Upper lobe of left lung (tissue), 6 donors: ENCODE data around the gene ZNF556. TPM values are rescaled to one million over a fixed set of nuclear protein-coding genes. Genes with fewer than 3 reads are reported as not detected.

Experiments
- ATAC-seq, 2 donors: fragments of 200-7000 bp; cut with Tn5 transposase; one replicate each; pipeline ENCODE4 v1.9.1; 2022; ENCODE audit warnings: mild to moderate bottlenecking in 2 of 2, moderate library complexity in 2 of 2; ENCODE audit not compliant: low FRiP score in 2 of 2
- DNase-seq, 2 donors: peaks; one replicate each; pipeline ENCODE4 v3.0.0-alpha.2; 2019 to 2020
- H3K27ac ChIP-seq, 4 donors: fragments of 200-600 bp; sonication (generic); one replicate each; pipeline ENCODE4 v1.5.1; 2016 to 2019
- H3K27me3 ChIP-seq, 4 donors: fragments of 200-600 bp; sonication (generic); one replicate each; pipeline ENCODE4 v1.5.1; 2017 to 2019
- H3K36me3 ChIP-seq, 4 donors: fragments of 200-600 bp; sonication (generic); one replicate each; pipeline ENCODE4 v1.5.1; 2016 to 2019
- H3K4me1 ChIP-seq, 4 donors: fragments of 200-600 bp; sonication (generic); one replicate each; pipeline ENCODE4 v1.5.1; 2018 to 2019
- H3K4me3 ChIP-seq, 4 donors: fragments of 200-600 bp; sonication (generic); one replicate each; pipeline ENCODE4 v1.5.1; 2017 to 2019; ENCODE audit warnings: mild to moderate bottlenecking in 2 of 4, moderate library complexity in 1 of 4
- H3K9me3 ChIP-seq, 4 donors: fragments of 200-600 bp; sonication (generic); one replicate each; pipeline ENCODE4 v1.5.1; 2018 to 2019
- CTCF ChIP-seq, 6 experiments: fragments of 450-650 bp in 4 of 6; fragments of 200-600 bp in 2 of 6; sonication (generic) in 2 of 6; IDR thresholded peaks; one replicate each; pipeline ENCODE4 v1.5.1; 2016 to 2019; ENCODE audit warnings: antibody characterized with exemption in 6 of 6
- EP300 ChIP-seq, 4 donors: sonication (generic); formaldehyde crosslinking; IDR thresholded peaks; one replicate each; pipeline ENCODE4 v1.5.1; 2017; ENCODE audit warnings: antibody characterized with exemption in 4 of 4, control low read depth in 2 of 4
- POLR2A ChIP-seq, 4 donors: fragments of 450-650 bp; IDR thresholded peaks; one replicate each; pipeline ENCODE4 v1.5.1; 2016 to 2017; ENCODE audit warnings: antibody characterized with exemption in 4 of 4, mild to moderate bottlenecking in 2 of 4
- POLR2AphosphoS5 ChIP-seq, 2 donors: sonication (generic); formaldehyde crosslinking; IDR thresholded peaks; one replicate each; pipeline ENCODE4 v1.5.1; 2017; ENCODE audit warnings: antibody characterized with exemption in 2 of 2
- WGBS, 2 donors: methylation state at CpG; one replicate each; pipeline ENCODE4 v1.1.5; 2017 to 2018; 5-methylcytosine and 5-hydroxymethylcytosine counted together
- total RNA-seq, 6 donors: library from RNA; depleted of rRNA in 4 of 6; stranded (reverse); fragments of >200 nt in 4 of 6; gene quantifications; one replicate each; pipeline versions ENCODE4 v1.1.0 to v1.2.1, GENCODE V29; 2016 to 2021
- donor health status: DM: no; HTN: no; CAD: no; lungs with moderate emphysema.
- donor health status: DM: no; HTN: yes; CAD: no; lungs with severe emphysema.

Gene ZNF556
- total RNA-seq, 6 donors from 2014 or later = not detected

- no peak for DNase-seq
- Histone ChIP-seq H3K27ac (no peak overlapping the region), H3K27me3 (no peaks in the 10 kb centered on the region), H3K36me3 (peaks cover 20 to 53% (median 36%) of the 10 kb centered on the region in 4 donors), H3K4me1 (no peaks in the 10 kb centered on the region), H3K4me3 (no peak overlapping the region), H3K9me3 (peaks cover 46 to 78% (median 54%) of the 10 kb centered on the region in 4 donors)
- 73 to 74% methylated on average over 3 of the region's 3 CpGs for WGBS, 2 donors
- no peak for ATAC-seq
- TF ChIP-seq EP300 (IDR thresholded peaks at IDR 0.05) (no peak), POLR2AphosphoS5 (IDR thresholded peaks at IDR 0.05) (no peak), POLR2A (IDR thresholded peaks at IDR 0.05) (no peak), CTCF (IDR thresholded peaks at IDR 0.05) (no peak)
Observed at GRCh38 chr19:2850256-2850925, 16.7 kb upstream of the ZNF556 start.

GRCh38 chr19:2852598-2852997 is 14.5 kb upstream of the ZNF556 start:
- no peak overlapping the region for H3K4me3 ChIP-seq
- peaks cover 58 to 91% (median 66%) of the 10 kb centered on the region in 4 donors for H3K9me3 ChIP-seq
- no peak for ATAC-seq
- no peaks in the 10 kb centered on the region for H3K27me3 ChIP-seq
- DNase-seq = no peak
- H3K27ac ChIP-seq = no peak overlapping the region
- H3K36me3 ChIP-seq = peaks cover 20 to 48% (median 36%) of the 10 kb centered on the region in 4 donors
- 96 to 97% methylated on average over 10 of the region's 10 CpGs for WGBS, 2 donors
- H3K4me1 ChIP-seq = no peaks in the 10 kb centered on the region
- TF ChIP-seq CTCF (IDR thresholded peaks at IDR 0.05) (no peak), POLR2A (IDR thresholded peaks at IDR 0.05) (no peak), EP300 (IDR thresholded peaks at IDR 0.05) (no peak), POLR2AphosphoS5 (IDR thresholded peaks at IDR 0.05) (no peak)

GRCh38 chr19:2853015-2853606 is 14.0 kb upstream of the ZNF556 start:
- ATAC-seq (no peak), DNase-seq (no peak)
- TF ChIP-seq EP300 (IDR thresholded peaks at IDR 0.05) (no peak), CTCF (IDR thresholded peaks at IDR 0.05) (no peak), POLR2A (IDR thresholded peaks at IDR 0.05) (no peak), POLR2AphosphoS5 (IDR thresholded peaks at IDR 0.05) (no peak)
- no peak overlapping the region for H3K27ac ChIP-seq
- H3K4me3 ChIP-seq = no peak overlapping the region
- peaks cover 20 to 48% (median 36%) of the 10 kb centered on the region in 4 donors for H3K36me3 ChIP-seq
- H3K4me1 ChIP-seq = no peaks in the 10 kb centered on the region
- H3K9me3 ChIP-seq = peaks cover 62 to 91% (median 70%) of the 10 kb centered on the region in 4 donors
- H3K27me3 ChIP-seq = no peaks in the 10 kb centered on the region
- WGBS, 2 donors = 95 to 98% methylated on average over 11 of the region's 11 CpGs

- Histone ChIP-seq H3K9me3 (peaks cover 59 to 97% (median 74%) of the 10 kb centered on the region in 4 donors), H3K4me1 (no peaks in the 10 kb centered on the region), H3K27ac (no peak overlapping the region), H3K27me3 (no peaks in the 10 kb centered on the region), H3K36me3 (peaks cover 20 to 53% (median 36%) of the 10 kb centered on the region in 4 donors), H3K4me3 (no peak overlapping the region)
- 93 to 99% methylated on average over 3 of the region's 3 CpGs for WGBS, 2 donors
- no peak for TF ChIP-seq EP300 (IDR thresholded peaks at IDR 0.05)
- no peak for TF ChIP-seq POLR2AphosphoS5 (IDR thresholded peaks at IDR 0.05)
- no peak for TF ChIP-seq POLR2A (IDR thresholded peaks at IDR 0.05)
- TF ChIP-seq CTCF (IDR thresholded peaks at IDR 0.05) = no peak
- ATAC-seq (no peak), DNase-seq (no peak)
Observed at GRCh38 chr19:2854849-2855248, 12.3 kb upstream of the ZNF556 start.
